Liver (tissue), 9 donors: Measurements from ENCODE around the gene FAM72D. TPM values are rescaled to one million over a fixed set of nuclear protein-coding genes. Genes with fewer than 3 reads are reported as not detected.
"Not testable (repeated sequence)": the region's sequence is repeated elsewhere in the genome, so short reads cannot be mapped to it uniquely, and the experiment has no call there.

Source experiments
- DNase-seq: peaks from one replicate; pipeline ENCODE4 v3.0.0-alpha.2; 2017; ENCODE audit warnings: low spot score
- H3K27ac ChIP-seq, 2 donors: one replicate each; pipeline ENCODE4 v1.7.0; 2013; ENCODE audit warnings: inconsistent platforms in 2 of 2, low read length in 2 of 2, control low read depth in 1 of 2, low read depth in 1 of 2, mild to moderate bottlenecking in 1 of 2
- H3K27me3 ChIP-seq, 4 donors: one replicate each; pipeline versions ENCODE4 v1.6.1 to v1.7.0; 2013; ENCODE audit warnings: low read length in 3 of 4, inconsistent platforms in 1 of 4, mild to moderate bottlenecking in 1 of 4, moderate library complexity in 1 of 4; ENCODE audit not compliant: control insufficient read depth in 4 of 4, insufficient read depth in 4 of 4
- H3K36me3 ChIP-seq, 4 donors: one replicate each; pipeline versions ENCODE4 v1.6.1 to v1.7.0; 2013; ENCODE audit warnings: low read length in 3 of 4, mild to moderate bottlenecking in 3 of 4, low read depth in 1 of 4, moderate library complexity in 1 of 4; ENCODE audit not compliant: control insufficient read depth in 4 of 4, insufficient read depth in 3 of 4
- H3K4me1 ChIP-seq, 4 donors: one replicate each; pipeline versions ENCODE4 v1.6.1 to v1.7.0; 2013; ENCODE audit warnings: low read length in 3 of 4, mild to moderate bottlenecking in 3 of 4, moderate library complexity in 1 of 4; ENCODE audit not compliant: control insufficient read depth in 4 of 4, insufficient read depth in 4 of 4
- H3K4me3 ChIP-seq, 3 donors: one replicate each; pipeline versions ENCODE4 v1.6.1 to v1.7.0; 2013; ENCODE audit warnings: low read length in 3 of 3, control low read depth in 1 of 3, low read depth in 1 of 3, mild to moderate bottlenecking in 1 of 3
- H3K9ac ChIP-seq, 2 donors: one replicate each; pipeline ENCODE4 v1.7.0; 2013; ENCODE audit warnings: low read length in 2 of 2, mild to moderate bottlenecking in 2 of 2, moderate library complexity in 2 of 2, control low read depth in 1 of 2, low read depth in 1 of 2
- H3K9me3 ChIP-seq, 4 donors: one replicate each; pipeline versions ENCODE4 v1.6.1 to v1.7.0; 2013; ENCODE audit warnings: low read length in 3 of 4; ENCODE audit not compliant: control insufficient read depth in 4 of 4
- WGBS: extraction: QIAGEN DNeasy Blood & Tissue Kit; methylation state at CpG from one replicate; pipeline ENCODE4 v1.1.7; 2013; 5-methylcytosine and 5-hydroxymethylcytosine counted together
- polyA plus RNA-seq, 2 donors: library from polyadenylated mRNA; stranded (reverse) in 1 of 2; unstranded in 1 of 2; fragments of 200-250 nt in 1 of 2; fragments of >200 nt in 1 of 2; fragmentation: Nextera tagmentation in 1 of 2; extraction: Ambion mirVana in 1 of 2; gene quantifications; one replicate each; pipeline versions ENCODE4 v1.2.1 to v1.2.3, GENCODE V29; 2013 to 2015
- total RNA-seq, 2 donors: library from RNA; depleted of rRNA; stranded (reverse); fragments of >200 nt; gene quantifications; one replicate each; pipeline ENCODE4 v1.2.3, GENCODE V29; 2014
- donor health status: healthy.
- donor health status: healthy.
- donor health status: healthy.
- donor health status: healthy.
- donor health status: healthy.

The FAM72D gene
- total RNA-seq (1 to 10 TPM in 1 of 2 donors, under 1 TPM in 1; 0.08 to 5.6 TPM), polyA plus RNA-seq (under 1 TPM in 1 of 2 donors, not detected in 1; 0.18 TPM)

- not testable (repeated sequence) for H3K9ac ChIP-seq, DNase-seq, H3K36me3 ChIP-seq, H3K27me3 ChIP-seq, H3K4me1 ChIP-seq, H3K9me3 ChIP-seq
- peak within 1 kb of the TSS in 2 of 3 donors; percentile 30 to 31 for H3K4me3 ChIP-seq
- WGBS = no CpG with 5 or more reads among the region's 47 CpGs
- peak within 1 kb of the TSS in 1 of 2 donors; percentile 46 for H3K27ac ChIP-seq
Measured at GRCh38 chr1:145095284-145096057, at the start of gene FAM72D, which contains the start of gene SRGAP2B. FAM72D (plus strand) TSS chr1:145095974; CDS start chr1:145096848, 874 bp downstream. SRGAP2B (minus strand) TSS chr1:145095328; CDS start chr1:145092901, 2,427 bp downstream.

GRCh38 chr1:145047553-145047952 lies 48.2 kb upstream of the FAM72D start:
- not testable (repeated sequence) for H3K27ac ChIP-seq, H3K27me3 ChIP-seq, H3K4me3 ChIP-seq, H3K4me1 ChIP-seq, DNase-seq, H3K9ac ChIP-seq, H3K9me3 ChIP-seq, H3K36me3 ChIP-seq
- WGBS = no CpG with 5 or more reads among the region's 1 CpG

GRCh38 chr1:145048181-145048856 lies 47.5 kb upstream of the FAM72D start:
- no CpG with 5 or more reads among the region's 6 CpGs for WGBS
- not testable (repeated sequence) for H3K9ac ChIP-seq, H3K9me3 ChIP-seq, DNase-seq, H3K4me1 ChIP-seq, H3K27me3 ChIP-seq, H3K4me3 ChIP-seq, H3K36me3 ChIP-seq, H3K27ac ChIP-seq

GRCh38 chr1:145052019-145052776 lies 43.6 kb upstream of the FAM72D start:
- not testable (repeated sequence) for H3K4me3 ChIP-seq, DNase-seq, H3K9me3 ChIP-seq, H3K36me3 ChIP-seq, H3K9ac ChIP-seq, H3K27me3 ChIP-seq, H3K27ac ChIP-seq, H3K4me1 ChIP-seq
- no CpG with 5 or more reads among the region's 10 CpGs for WGBS

- H3K36me3 ChIP-seq, DNase-seq, H3K9me3 ChIP-seq, H3K27me3 ChIP-seq, H3K4me3 ChIP-seq, H3K27ac ChIP-seq, H3K9ac ChIP-seq, H3K4me1 ChIP-seq: not testable (repeated sequence)
- WGBS = no CpG with 5 or more reads among the region's 4 CpGs
Measured at GRCh38 chr1:145053428-145053827, 42.3 kb upstream of the FAM72D start.

GRCh38 chr1:145055217-145055760 lies 40.5 kb upstream of the FAM72D start:
- not testable (repeated sequence) for H3K4me3 ChIP-seq, H3K27ac ChIP-seq, H3K4me1 ChIP-seq, H3K9me3 ChIP-seq, DNase-seq, H3K9ac ChIP-seq, H3K36me3 ChIP-seq, H3K27me3 ChIP-seq
- WGBS = no CpG with 5 or more reads among the region's 4 CpGs

GRCh38 chr1:145058184-145058583 lies 37.6 kb upstream of the FAM72D start:
- DNase-seq, H3K9me3 ChIP-seq, H3K4me1 ChIP-seq, H3K36me3 ChIP-seq, H3K27ac ChIP-seq, H3K9ac ChIP-seq, H3K27me3 ChIP-seq, H3K4me3 ChIP-seq: not testable (repeated sequence)
- no CpG with 5 or more reads among the region's 3 CpGs for WGBS

- not testable (repeated sequence) for H3K27me3 ChIP-seq, DNase-seq, H3K9me3 ChIP-seq, H3K27ac ChIP-seq, H3K4me1 ChIP-seq, H3K4me3 ChIP-seq, H3K36me3 ChIP-seq, H3K9ac ChIP-seq
- 93% methylated on average over 1 of the region's 2 CpGs for WGBS
Measured at GRCh38 chr1:145063285-145063684, 32.5 kb upstream of the FAM72D start.
